ENCODE measurements around the gene POLR3A. TPM values are rescaled to one million over a fixed set of nuclear protein-coding genes. Genes with fewer than 3 reads are reported as not detected.
A peak's percentile ranks its signal among the peaks of the same experiment; 100 is the strongest.

Gene POLR3A
- total and polyA plus RNA-seq, 2 of the 13 experiments (the other 11 are each of a cell fraction or from before 2014, with no cell fraction given), result 13.6 to 19.2 TPM

- no TSS peak for BruUV-seq (replicated peaks)
- no peak for FAIRE-seq
- H3K4me1 ChIP-seq (ENCODE audit: insufficient read depth, low read length), result peaks cover 55% of the 10 kb centered on the region
- no peaks in the 10 kb centered on the region; a peak in 2 of 5 replicates for H3K27me3 ChIP-seq (ENCODE audit: control insufficient read depth in 1 of 2, insufficient read depth in 2 of 2, low read length in 2 of 2)
- H3K36me3 ChIP-seq (replicated peaks in 1 of 2; ENCODE audit: control insufficient read depth in 1 of 2, insufficient read depth in 2 of 2, low read length in 2 of 2), result peaks cover 20 to 49% of the 10 kb centered on the region in 2 experiments
- in situ Hi-C loops (cut with HindIII; ENCODE audit: extremely low pct_ligation_motif_present, low pct_unique_long_range_greater_than_20kb) (no loop called here), intact Hi-C loops (cut with micrococcal nuclease; ENCODE audit: unreplicated experiment) (no loop called here)
- DNase-seq (ENCODE audit: low spot score), result peak; percentile 65
- H3K9me3 ChIP-seq (ENCODE audit: low read length), result no peaks in the 10 kb centered on the region
- H3K27ac ChIP-seq (ENCODE audit: extremely low read length, insufficient read depth, low read length), result peak overlapping the region; percentile 71
- H3K79me2 ChIP-seq (ENCODE audit: insufficient read depth, low read length), result peaks cover 55% of the 10 kb centered on the region
- CTCF ChIA-PET (ENCODE audit: low intra/inter-chr PET ratio, low total read pairs), result no interaction called here
- no peak for ATAC-seq
- WGBS (ENCODE audit: low lambda C conversion rate), result 72% methylated on average over 5 of the region's 5 CpGs
- H3K4me2 ChIP-seq (ENCODE audit: low read depth, low read length), result peak overlapping the region; percentile 74
- no peak overlapping the region for H2AFZ ChIP-seq (ENCODE audit: low read length)
- POLR2A ChIA-PET, result no interaction called here
- peak overlapping the region; percentile 85 to 97 (median 91); a peak in 5 of 6 replicates for H3K4me3 ChIP-seq (replicated peaks in 1 of 3; ENCODE audit: insufficient read depth in 1 of 3, low read depth in 2 of 3, low read length in 3 of 3)
- peaks cover 57% of the 10 kb centered on the region for H4K20me1 ChIP-seq (ENCODE audit: insufficient read depth, low read length)
- TF ChIP-seq SAP130 (CRISPR knock-in tag; IDR thresholded peaks at IDR 0.05; ENCODE audit: low read depth) (peak; percentile 34; the same call in 1 of the 2 replicates), ZHX2 (IDR thresholded peaks at IDR 0.05; ENCODE audit: low read depth) (no peak), ZHX2 (CRISPR knock-in tag; IDR thresholded peaks at IDR 0.05; ENCODE audit: borderline replicate concordance) (no peak), ARID5B (CRISPR knock-in tag; IDR thresholded peaks at IDR 0.05) (0 out of 2 replicates have a peak, but pooled peaks have one; percentile 24), RARA (CRISPR knock-in tag; IDR thresholded peaks at IDR 0.05) (0 out of 2 replicates have a peak, but pooled peaks have one; percentile 11), SOX13 (IDR thresholded peaks at IDR 0.05) (no peak), SOX13 (CRISPR knock-in tag; conservative IDR thresholded peaks at IDR 0.05 in 1 of 2, IDR thresholded peaks at IDR 0.05 in 1 of 2) (0 out of 4 replicates have a peak, but pooled peaks of 1 of the 2 experiments have one; percentile 32), ZNF576 (CRISPR knock-in tag; IDR thresholded peaks at IDR 0.05) (no peak), GFI1 (CRISPR knock-in tag; IDR thresholded peaks at IDR 0.05; ENCODE audit: borderline replicate concordance) (peak; percentile 39; the same call in 1 of the 2 replicates), YEATS2 (CRISPR knock-in tag; IDR thresholded peaks at IDR 0.05; ENCODE audit: borderline replicate concordance) (peak; percentile 22; the same call in 1 of the 2 replicates), RBFOX2 (IDR thresholded peaks at IDR 0.05; ENCODE audit: low read depth, low read length) (0 out of 2 replicates have a peak, but pooled peaks have one; percentile 10), KDM3A (CRISPR knock-in tag; IDR thresholded peaks at IDR 0.05; ENCODE audit: low read depth) (no peak), ATF7-NPFF (CRISPR knock-in tag; IDR thresholded peaks at IDR 0.05; ENCODE audit: low read depth) (no peak), SOX5 (CRISPR knock-in tag; IDR thresholded peaks at IDR 0.05; ENCODE audit: borderline replicate concordance) (peak; percentile 13; the same call in 1 of the 2 replicates), TEAD3 (CRISPR knock-in tag; optimal IDR thresholded peaks at IDR 0.05; ENCODE audit: borderline replicate concordance) (peak; percentile 9)
- peak overlapping the region; percentile 89 for H3K9ac ChIP-seq (ENCODE audit: insufficient read depth, low read depth, low read length)
Observed at GRCh38 chr10:78035025-78035424, 5.7 kb upstream of the POLR3A start.
